ENCODE data around the gene CHCHD3.

CHCHD3 gene

DNA sequence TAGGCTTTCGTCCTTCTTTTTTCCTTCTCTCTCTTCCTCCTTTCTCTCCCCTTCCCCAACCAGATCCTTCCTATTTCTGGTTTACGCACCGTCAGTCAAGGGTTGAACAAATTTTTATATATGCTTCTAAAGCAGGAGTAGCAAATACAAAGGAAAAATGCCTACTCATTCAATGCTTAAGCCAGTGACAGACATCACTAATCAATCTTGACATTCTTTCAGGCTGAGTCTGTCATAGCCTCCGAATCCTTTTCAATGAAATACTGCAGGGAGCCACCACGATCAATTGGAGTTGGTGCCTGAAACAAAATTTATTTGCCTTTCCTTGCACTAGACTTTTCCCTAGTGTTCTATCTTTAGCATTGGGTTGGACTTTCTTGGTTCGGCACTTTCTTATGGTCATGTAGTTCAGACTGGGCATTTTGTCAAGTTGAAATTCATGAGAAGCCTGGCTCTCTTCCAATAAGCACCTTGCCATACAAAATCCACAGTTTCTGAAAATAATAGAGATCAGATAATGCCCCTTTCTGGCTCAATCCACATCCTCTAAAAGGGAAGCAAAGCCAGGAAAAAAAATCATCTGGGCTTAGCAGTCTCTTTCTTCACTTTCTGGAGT, 266.1 kb downstream of the CHCHD3 start:
- DNase-seq (ENCODE audit: low spot score): no peak

GRCh38 chr7:132815130-132815529, 266.8 kb downstream of the CHCHD3 start:
- DNase-seq (ENCODE audit: low spot score): no peak

DNA sequence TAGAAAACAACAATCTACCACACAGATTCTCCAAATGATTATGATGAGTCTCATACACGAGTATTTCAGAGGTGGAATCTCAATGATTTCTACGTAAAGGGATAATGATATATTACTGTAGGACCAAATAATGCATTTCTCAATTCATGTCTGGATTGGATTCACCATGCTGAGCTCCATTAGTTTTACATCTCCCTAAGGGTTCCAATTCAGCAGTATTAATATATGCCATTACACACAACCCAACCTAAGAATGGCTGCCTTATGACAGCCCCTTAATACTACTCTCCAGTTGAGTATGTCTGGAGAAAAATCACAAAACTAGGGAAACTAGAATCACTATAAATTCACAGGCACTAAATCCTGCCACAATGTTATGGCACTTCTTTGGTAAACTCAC, 271.3 kb downstream of the CHCHD3 start:
- no peak for DNase-seq (ENCODE audit: low spot score)

DNA sequence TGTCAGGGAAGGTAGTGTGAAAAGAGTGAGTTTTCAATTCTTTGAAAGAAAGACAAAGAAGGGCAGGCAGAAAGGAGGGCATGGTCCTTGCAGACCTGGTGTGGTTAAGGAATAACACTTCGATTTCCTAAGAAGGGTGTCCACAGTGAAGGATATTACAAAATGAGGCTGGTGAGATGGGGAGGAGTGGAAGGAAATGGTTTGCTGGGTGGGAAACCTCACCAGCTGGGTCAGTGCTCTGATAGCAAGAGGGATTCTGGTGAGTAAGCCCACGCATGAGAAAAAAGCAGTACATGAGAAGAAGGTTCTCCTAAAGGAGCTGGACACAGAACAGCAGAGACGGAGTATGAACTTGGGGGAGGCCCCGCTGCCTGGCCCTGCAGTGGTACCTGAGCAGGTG, 275.1 kb downstream of the CHCHD3 start:
- DNase-seq (ENCODE audit: low spot score): no peak

- DNase-seq (ENCODE audit: low spot score): no peak
Measured at GRCh38 chr7:132805766-132806165, 276.1 kb downstream of the CHCHD3 start.

DNA sequence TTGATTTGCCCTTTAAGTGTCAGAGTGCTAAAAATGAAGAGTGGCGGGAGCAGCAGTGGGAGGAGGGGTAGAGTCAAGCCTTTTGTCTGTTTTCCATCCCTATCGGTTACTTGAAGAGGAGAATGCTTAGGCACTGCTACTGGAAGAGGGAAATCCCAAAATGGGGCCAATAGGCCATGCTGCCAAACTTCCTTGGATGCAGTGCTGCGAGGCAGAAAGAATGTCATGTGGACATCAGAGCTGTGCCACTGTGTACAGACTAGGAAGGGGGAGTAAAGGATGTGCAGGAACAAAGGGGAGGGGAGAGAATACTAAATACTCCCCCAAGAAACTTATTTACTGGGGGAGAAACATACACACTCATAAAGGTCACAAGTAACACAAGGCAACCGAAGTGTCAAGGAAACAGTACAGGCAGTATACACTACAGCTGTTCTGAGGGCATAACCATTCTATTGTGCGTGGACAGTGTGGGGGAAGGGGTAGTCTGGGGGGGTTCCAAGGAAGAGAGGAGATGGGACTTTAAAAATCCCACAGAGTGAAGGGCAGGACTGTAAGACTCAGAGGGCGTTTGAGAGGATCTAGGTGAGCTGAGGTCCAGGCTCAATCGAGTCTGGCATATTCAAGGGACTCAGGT, 276.9 kb downstream of the CHCHD3 start:
- DNase-seq (ENCODE audit: low spot score): no peak

DNA sequence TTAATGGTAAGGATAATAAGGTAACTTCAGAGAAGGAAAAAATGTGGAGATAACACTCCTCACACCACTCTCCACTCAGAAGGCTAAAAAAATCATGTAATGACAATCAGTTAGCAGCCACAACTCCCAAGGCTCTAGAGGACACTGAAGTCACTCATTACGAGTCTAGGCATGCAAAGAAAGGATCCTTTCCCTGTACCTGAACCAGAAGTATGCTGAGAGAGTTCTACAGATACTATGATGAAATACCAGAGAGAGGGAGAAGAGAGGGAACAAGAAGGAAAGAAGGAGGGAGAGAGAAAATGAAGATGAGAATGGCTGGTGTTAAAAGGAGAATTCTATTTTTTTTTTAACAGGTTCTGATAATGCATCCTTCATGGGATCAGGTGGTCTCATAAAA, 281.4 kb downstream of the CHCHD3 start:
- DNase-seq (ENCODE audit: low spot score): no peak

GRCh38 chr7:132799081-132799413, 282.8 kb downstream of the CHCHD3 start:
- no peak for DNase-seq (ENCODE audit: low spot score)

GRCh38 chr7:132797152-132797551, 284.7 kb downstream of the CHCHD3 start:
- no peak for DNase-seq (ENCODE audit: low spot score)

- no peak for DNase-seq (ENCODE audit: low spot score)
Measured at GRCh38 chr7:132793474-132793873, 288.4 kb downstream of the CHCHD3 start.

DNA sequence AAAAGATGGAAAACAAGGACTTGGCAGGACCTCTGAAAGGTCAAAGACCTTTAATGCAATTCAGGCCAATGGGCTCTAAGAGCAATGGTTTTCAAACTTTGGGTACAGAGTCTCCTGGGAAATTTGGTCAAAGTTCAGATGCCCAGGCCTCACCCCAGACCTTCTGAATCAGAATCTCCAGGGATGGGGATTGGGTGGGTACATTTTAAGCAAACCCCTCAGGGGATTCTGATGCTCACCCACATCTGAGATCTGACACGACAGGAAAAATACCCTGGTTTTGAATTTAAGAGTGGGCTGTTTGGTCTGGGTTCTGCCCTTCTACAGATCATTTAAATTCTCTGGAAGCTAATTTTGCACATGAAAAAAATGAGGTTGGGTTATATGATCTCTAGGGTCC, 290.9 kb downstream of the CHCHD3 start:
- no peak for DNase-seq (ENCODE audit: low spot score)

- DNase-seq (ENCODE audit: low spot score): no peak
Measured at GRCh38 chr7:132790104-132790503, 291.8 kb downstream of the CHCHD3 start.

- no peak for DNase-seq (ENCODE audit: low spot score)
Measured at GRCh38 chr7:132789281-132789680, 292.6 kb downstream of the CHCHD3 start.

DNA sequence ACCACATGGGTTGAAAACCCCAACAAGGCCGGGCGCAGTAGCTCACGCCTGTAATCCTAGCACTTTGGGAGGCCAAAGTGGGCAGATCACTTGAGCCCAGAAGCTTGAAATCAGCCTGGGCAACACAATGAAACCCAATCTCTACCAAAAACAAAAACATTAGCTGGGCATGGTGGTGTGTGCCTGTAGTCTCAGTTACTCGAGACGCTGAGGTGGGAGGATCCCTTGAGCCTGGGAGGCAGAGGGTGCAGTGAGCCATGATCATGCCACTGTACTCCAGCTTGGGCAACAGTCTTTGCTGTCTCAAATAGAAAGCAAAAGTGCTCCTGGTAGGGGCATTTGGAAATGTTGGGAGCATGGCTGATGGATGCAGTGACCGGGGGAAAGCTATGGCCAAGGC, 296.0 kb downstream of the CHCHD3 start:
- no peak for DNase-seq (ENCODE audit: low spot score)

GRCh38 chr7:132784406-132784805, 297.5 kb downstream of the CHCHD3 start:
- DNase-seq (ENCODE audit: low spot score): no peak

- DNase-seq (ENCODE audit: low spot score): no peak
Measured at GRCh38 chr7:132783824-132784223, 298.1 kb downstream of the CHCHD3 start.

- no peak for DNase-seq (ENCODE audit: low spot score)
Measured at GRCh38 chr7:132782777-132783640, 298.9 kb downstream of the CHCHD3 start.

- DNase-seq (ENCODE audit: low spot score): no peak
Measured at GRCh38 chr7:132780822-132781221, 301.1 kb downstream of the CHCHD3 start.

DNA sequence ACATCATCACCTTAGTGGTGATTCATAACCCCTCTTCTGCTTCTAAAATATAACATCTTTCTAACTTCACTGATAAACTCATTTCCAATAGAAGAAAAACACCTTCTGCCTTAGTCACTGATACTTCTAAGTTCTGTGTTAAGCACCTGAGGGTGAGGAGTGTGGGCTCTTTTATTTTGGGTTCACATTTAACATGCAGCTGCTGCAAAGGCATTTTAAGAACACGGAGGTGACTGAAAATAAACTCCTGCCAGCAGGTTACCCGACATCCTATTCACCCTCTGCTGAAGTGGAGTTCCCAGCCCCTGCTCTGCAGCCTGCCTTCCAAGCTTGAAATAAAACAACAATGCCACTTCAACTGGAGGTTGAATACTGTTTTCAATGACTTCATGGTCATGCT, 302.7 kb downstream of the CHCHD3 start:
- no peak for DNase-seq (ENCODE audit: low spot score)

GRCh38 chr7:132778761-132779160, 303.1 kb downstream of the CHCHD3 start:
- no peak for DNase-seq (ENCODE audit: low spot score)

- DNase-seq (ENCODE audit: low spot score): no peak
Measured at GRCh38 chr7:132777956-132778355, 303.9 kb downstream of the CHCHD3 start.

- no peak for DNase-seq (ENCODE audit: low spot score)
Measured at GRCh38 chr7:132777414-132777813, 304.5 kb downstream of the CHCHD3 start.

DNA sequence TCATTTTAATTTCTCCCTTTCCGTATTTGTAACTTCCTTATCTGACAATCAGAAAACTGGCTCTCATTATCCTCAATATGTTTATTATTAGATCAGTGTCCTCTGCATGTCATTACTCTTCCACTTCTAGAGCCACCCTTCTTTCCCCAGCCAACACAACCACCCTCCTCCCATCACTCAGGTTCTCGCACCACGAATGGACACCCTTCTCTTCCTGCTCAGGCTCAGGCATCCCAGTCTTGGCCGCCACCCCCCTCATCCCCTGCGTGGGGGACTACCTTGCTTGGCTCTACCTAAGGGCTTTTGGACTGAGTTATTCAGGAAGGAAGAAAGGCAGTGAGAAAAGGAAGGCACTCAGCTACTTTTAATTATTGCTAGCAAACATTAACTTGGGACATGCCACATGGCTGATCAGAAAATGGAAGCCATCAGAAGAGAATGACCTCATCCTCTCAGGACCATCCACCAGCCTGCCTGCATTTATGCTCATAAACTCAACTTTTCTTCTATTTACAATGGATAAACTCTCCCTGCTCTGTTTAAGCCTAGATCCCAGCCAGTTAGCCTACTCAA, 305.8 kb downstream of the CHCHD3 start:
- no peak for DNase-seq (ENCODE audit: low spot score)

All from NAMALWA (cell line).